Aorta (tissue), 5 donors: ENCODE data around the gene HDHD2. TPM values are rescaled to one million over a fixed set of nuclear protein-coding genes. Genes with fewer than 3 reads are reported as not detected.

Source experiments
- ATAC-seq: fragments of 200-7000 bp; cut with Tn5 transposase; one replicate; pipeline ENCODE4 v1.9.1; 2022; ENCODE audit warnings: moderate library complexity; ENCODE audit not compliant: low FRiP score
- DNase-seq, 2 donors: peaks; one replicate each; pipeline ENCODE4 v3.0.0-alpha.2; 2020
- H3K27ac ChIP-seq, 2 donors: one replicate each; pipeline ENCODE4 v1.5.1; 2013; ENCODE audit warnings: low read length in 2 of 2, mild to moderate bottlenecking in 2 of 2, moderate library complexity in 2 of 2, control low read depth in 1 of 2, inconsistent platforms in 1 of 2, low read depth in 1 of 2
- H3K27me3 ChIP-seq, 2 donors: one replicate each; pipeline ENCODE4 v1.6.1; 2013; ENCODE audit warnings: control low read depth in 1 of 2, low read length in 1 of 2, mild to moderate bottlenecking in 1 of 2, moderate library complexity in 1 of 2; ENCODE audit not compliant: insufficient read depth in 2 of 2, control insufficient read depth in 1 of 2
- H3K36me3 ChIP-seq, 2 donors: one replicate each; pipeline ENCODE4 v1.6.1; 2013; ENCODE audit warnings: control low read depth in 1 of 2, low read length in 1 of 2, mild to moderate bottlenecking in 1 of 2; ENCODE audit not compliant: insufficient read depth in 2 of 2, control insufficient read depth in 1 of 2
- H3K4me1 ChIP-seq, 2 donors: one replicate each; pipeline ENCODE4 v1.6.1; 2013; ENCODE audit warnings: low read length in 2 of 2, control low read depth in 1 of 2, mild to moderate bottlenecking in 1 of 2, moderate library complexity in 1 of 2; ENCODE audit not compliant: insufficient read depth in 2 of 2, control insufficient read depth in 1 of 2
- H3K4me3 ChIP-seq, 2 donors: one replicate each; pipeline ENCODE4 v1.5.1; 2013; ENCODE audit warnings: low read length in 2 of 2, control low read depth in 1 of 2, mild to moderate bottlenecking in 1 of 2
- H3K9me3 ChIP-seq: one replicate; pipeline ENCODE4 v1.6.1; 2013; ENCODE audit warnings: mild to moderate bottlenecking, low read length; ENCODE audit not compliant: control insufficient read depth
- WGBS, 2 donors: extraction: QIAGEN DNeasy Blood & Tissue Kit; methylation state at CpG; one replicate each; pipeline ENCODE4 v1.1.7; 2013; 5-methylcytosine and 5-hydroxymethylcytosine counted together
- intact Hi-C, 2 donors: fragments of 100-400 bp; cut with DNase I; formaldehyde crosslinking; loops; one replicate each; pipeline versions ENCODE4 v1.14.2 to v1.15.0; 2022
- polyA plus RNA-seq, 2 donors: library from polyadenylated mRNA; stranded (reverse); fragments of 200-250 nt; gene quantifications; one replicate each; pipeline ENCODE4 v1.2.3, GENCODE V29; 2013
- total RNA-seq, 2 donors: library from RNA; stranded (reverse); fragmentation: NEBNext Ultra II Directional; extraction: Animal tissue kit (Norgen Biotek cat#: 25700); gene quantifications; one replicate each; pipeline ENCODE4 v1.2.1, GENCODE V29; 2021
- donor health status: healthy with polysubstance abuse.
- donor health status: Bipolar disorder and iron deficiency.
- donor health status: DM: no; HTN: no; CAD: no.
- donor health status: DM: no; HTN: no; CAD: no.
- donor health status: DM: yes; HTN: yes; CAD: no.

The HDHD2 gene
- total and polyA plus RNA-seq, 4 donors: 19.2 to 34.1 (median 28.1) TPM

GRCh38 chr18:47175898-47176575, 25.7 kb upstream of the HDHD2 start, which contains the start of gene IER3IP1:
Gene IER3IP1, minus strand, starts transcription at chr18:47176364. Its CDS starts 87 bp downstream, at chr18:47176277.
- peak; percentile 95 to 98 for DNase-seq
- ATAC-seq: peak; percentile 98
- intact Hi-C loops: loop anchor here (2.0 to 5.0 kb wide), 2 partner anchors 25 to 39 kb away; partner anchors contain the start of gene HDHD2 (in 1 of the 2)
- WGBS, 2 donors: 0% methylated on average over 48 of the region's 48 CpGs
- H3K36me3 ChIP-seq: no peaks in the 10 kb centered on the region
- no peaks in the 10 kb centered on the region for H3K9me3 ChIP-seq
- peak within 1 kb of the TSS; percentile 95 to 100 for H3K4me3 ChIP-seq
- peaks cover 0 to 2% of the 10 kb centered on the region in 2 donors for H3K4me1 ChIP-seq
- H3K27me3 ChIP-seq: no peaks in the 10 kb centered on the region
- peak within 1 kb of the TSS in 1 of 2 donors; percentile 66 for H3K27ac ChIP-seq

DNA sequence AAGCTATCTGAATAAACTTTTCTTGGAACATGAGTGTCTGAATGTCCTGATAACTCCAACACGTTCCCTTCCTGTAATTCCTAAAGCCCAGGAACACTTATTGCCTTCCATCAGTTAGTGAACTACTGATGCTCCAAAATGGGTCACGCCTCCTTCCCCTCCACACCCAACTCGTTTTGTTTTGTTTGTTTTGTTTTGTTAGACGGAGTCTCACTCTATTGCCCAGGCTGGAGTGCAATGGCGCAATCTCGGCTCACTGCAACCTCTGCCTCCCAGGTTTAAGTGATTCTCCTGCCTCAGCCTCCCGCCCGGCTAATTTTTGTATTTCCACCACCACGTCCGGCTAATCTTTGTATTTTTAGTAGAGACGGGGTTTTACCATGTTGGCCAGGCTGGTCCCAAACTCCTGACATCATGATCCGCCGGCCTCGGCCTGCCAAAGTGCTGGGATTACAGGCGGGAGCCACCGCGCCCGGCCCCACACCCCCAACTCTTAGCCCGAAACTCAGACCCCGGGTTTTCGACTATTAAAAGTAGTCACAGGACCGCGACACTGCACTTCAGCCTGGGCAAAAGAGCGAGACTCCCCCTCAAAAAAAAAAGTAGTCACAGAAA, 25.1 kb upstream of the HDHD2 start:
- ATAC-seq: no peak
- no peaks in the 10 kb centered on the region for H3K36me3 ChIP-seq

DNA sequence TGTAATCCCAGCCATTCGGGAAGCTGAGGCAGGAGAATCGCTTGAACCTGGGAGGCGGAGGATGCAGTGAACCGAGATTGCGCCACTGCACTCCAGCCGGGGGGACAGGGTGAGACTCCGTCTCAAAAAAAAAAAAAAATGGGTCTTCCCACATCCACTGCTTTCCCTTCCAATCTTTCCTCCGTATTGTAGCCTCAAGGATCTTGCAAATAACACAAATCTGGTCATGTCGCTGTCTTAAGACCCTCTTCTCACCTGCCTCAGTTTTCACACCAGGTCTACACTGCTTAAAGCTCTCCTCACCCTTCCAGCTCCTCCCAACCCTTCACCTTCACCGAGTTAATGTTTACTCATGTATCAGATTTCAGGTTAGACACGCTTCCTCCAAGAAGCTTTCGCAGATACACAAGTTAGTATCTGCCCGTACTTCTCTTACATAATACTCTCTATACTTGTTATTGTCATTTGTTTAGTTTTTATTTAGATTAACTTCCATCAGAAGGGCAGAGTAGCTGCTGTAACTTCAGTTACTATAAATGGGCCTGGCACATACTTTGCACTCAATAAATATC, 24.3 kb upstream of the HDHD2 start:
- no peaks in the 10 kb centered on the region for H3K27me3 ChIP-seq
- H3K27ac ChIP-seq: no peak overlapping the region
- H3K4me1 ChIP-seq: peaks cover 0 to 2% of the 10 kb centered on the region in 2 donors
- no peak for ATAC-seq
- 73 to 75% methylated on average over 13 of the region's 13 CpGs for WGBS, 2 donors
- peak overlapping the region; percentile 95 to 100 for H3K4me3 ChIP-seq
- H3K36me3 ChIP-seq: no peaks in the 10 kb centered on the region
- DNase-seq: no peak
- intact Hi-C loops: loop anchor here in 1 of 2 donors (5.0 kb wide), 1 partner anchor 37 kb away; no protein-coding TSS in a partner anchor
- H3K9me3 ChIP-seq: no peaks in the 10 kb centered on the region

More for the DNA sequence above, 25.1 kb upstream of the HDHD2 start:
- H3K27ac ChIP-seq: no peak overlapping the region
- DNase-seq: no peak
- intact Hi-C loops: loop anchor here in 1 of 2 donors (5.0 kb wide), 1 partner anchor 38 kb away; no protein-coding TSS in a partner anchor
- H3K4me3 ChIP-seq: peak overlapping the region; percentile 95 to 100
- no peaks in the 10 kb centered on the region for H3K27me3 ChIP-seq
- WGBS, 2 donors: 2% methylated on average over 24 of the region's 24 CpGs
- H3K9me3 ChIP-seq: no peaks in the 10 kb centered on the region
- H3K4me1 ChIP-seq: peaks cover 0 to 2% of the 10 kb centered on the region in 2 donors

DNA sequence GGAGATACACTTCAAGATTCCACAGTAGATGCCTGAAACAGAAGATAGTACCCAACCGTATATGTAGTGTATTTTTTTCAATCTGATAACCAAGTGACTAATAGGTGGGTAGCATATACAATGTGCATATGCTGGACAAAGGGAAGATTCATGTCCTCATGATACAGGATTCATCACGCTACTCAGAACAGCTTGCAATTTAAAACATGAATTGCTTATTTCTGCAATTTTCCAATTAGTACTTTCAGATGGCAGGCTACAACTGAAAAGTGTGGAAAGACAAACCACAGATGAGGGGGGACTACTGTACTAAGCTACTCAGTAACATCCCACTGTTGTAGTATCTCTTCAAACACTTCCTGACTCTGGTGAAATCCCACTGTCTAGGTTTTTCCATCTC, 22.2 kb upstream of the HDHD2 start:
- peaks cover 0 to 2% of the 10 kb centered on the region in 2 donors for H3K4me1 ChIP-seq
- no peaks in the 10 kb centered on the region for H3K9me3 ChIP-seq
- no peaks in the 10 kb centered on the region for H3K27me3 ChIP-seq
- no peak overlapping the region for H3K4me3 ChIP-seq
- H3K27ac ChIP-seq: no peak overlapping the region
- ATAC-seq (no peak), DNase-seq (no peak)
- 78 to 79% methylated on average over 2 of the region's 2 CpGs for WGBS, 2 donors
- H3K36me3 ChIP-seq: no peaks in the 10 kb centered on the region
- intact Hi-C loops: no loop called here

DNA sequence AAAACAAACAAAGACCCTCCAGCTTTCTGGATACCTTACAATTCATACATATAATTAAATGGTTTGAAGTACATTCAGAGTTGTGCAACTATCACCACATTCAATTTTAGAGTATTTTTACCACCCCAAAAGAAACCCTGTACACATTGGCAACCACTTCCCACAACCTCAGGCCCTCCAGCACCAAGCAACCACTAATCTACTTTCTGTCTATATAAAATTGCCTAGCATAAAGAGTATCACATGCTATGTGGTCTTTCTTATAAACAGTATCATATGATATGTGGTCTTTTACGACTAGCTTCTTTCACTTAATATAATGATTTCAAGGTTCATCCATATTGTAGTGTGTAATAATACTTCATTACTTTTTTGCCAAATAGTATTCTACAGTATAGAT, 18.6 kb upstream of the HDHD2 start:
- no peaks in the 10 kb centered on the region for H3K27me3 ChIP-seq
- H3K4me3 ChIP-seq: no peak overlapping the region
- no peaks in the 10 kb centered on the region for H3K4me1 ChIP-seq
- H3K27ac ChIP-seq: no peak overlapping the region
- WGBS, 2 donors: 86 to 89% methylated on average over 1 of the region's 1 CpG
- H3K9me3 ChIP-seq: no peaks in the 10 kb centered on the region
- intact Hi-C loops: no loop called here
- DNase-seq: no peak
- no peak for ATAC-seq
- H3K36me3 ChIP-seq: no peaks in the 10 kb centered on the region

GRCh38 chr18:47168509-47168908, 18.2 kb upstream of the HDHD2 start:
- H3K27ac ChIP-seq: no peak overlapping the region
- ATAC-seq (no peak), DNase-seq (no peak)
- no peaks in the 10 kb centered on the region for H3K9me3 ChIP-seq
- no peaks in the 10 kb centered on the region for H3K4me1 ChIP-seq
- H3K36me3 ChIP-seq: no peaks in the 10 kb centered on the region
- no peak overlapping the region for H3K4me3 ChIP-seq
- no peaks in the 10 kb centered on the region for H3K27me3 ChIP-seq
- intact Hi-C loops: no loop called here

DNA sequence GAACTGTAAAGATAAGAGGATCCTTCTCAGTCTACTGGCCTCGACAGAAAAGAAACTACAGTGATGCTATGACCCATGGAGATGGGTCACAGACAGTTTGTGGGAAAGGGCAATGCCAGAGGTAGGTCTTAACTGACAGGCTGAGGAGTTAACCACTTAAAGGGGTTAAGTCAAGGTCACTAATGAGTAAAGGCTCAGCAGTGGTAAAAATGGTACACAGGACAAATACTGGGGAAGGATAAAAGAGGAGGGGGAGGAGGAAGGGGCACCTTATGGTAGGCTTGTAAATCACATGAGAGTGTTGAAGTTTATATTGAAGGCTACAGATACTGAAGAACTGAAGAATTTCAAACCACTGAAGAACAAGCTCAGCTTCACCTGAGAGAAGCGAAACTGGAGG, 16.0 kb upstream of the HDHD2 start:
- intact Hi-C loops: no loop called here
- Histone ChIP-seq H3K9me3 (no peaks in the 10 kb centered on the region), H3K4me3 (no peak overlapping the region), H3K27ac (no peak overlapping the region), H3K4me1 (no peaks in the 10 kb centered on the region), H3K36me3 (no peaks in the 10 kb centered on the region), H3K27me3 (no peaks in the 10 kb centered on the region)
- DNase-seq: no peak
- WGBS, 2 donors: 72 to 79% methylated on average over 2 of the region's 2 CpGs
- ATAC-seq: no peak

DNA sequence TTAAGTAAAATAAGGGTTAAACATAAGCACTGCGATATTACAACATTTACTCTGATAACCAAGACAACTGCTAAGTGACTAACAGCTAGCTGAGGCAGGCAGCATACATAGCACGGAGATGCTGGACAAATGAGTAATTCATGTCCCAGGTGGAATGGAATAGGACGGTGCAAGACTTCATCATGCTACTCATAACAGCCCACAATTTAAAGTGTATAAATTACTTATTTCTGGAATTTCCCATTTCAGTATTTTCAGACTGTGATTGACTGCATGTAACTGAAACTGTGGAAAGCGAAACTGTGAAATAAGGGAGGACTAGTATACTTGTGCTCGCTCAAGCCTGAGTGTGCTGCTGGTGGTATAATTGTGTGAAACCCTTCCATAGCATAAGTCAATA, 12.9 kb upstream of the HDHD2 start:
- intact Hi-C loops: no loop called here
- Histone ChIP-seq H3K27me3 (no peaks in the 10 kb centered on the region), H3K27ac (no peak overlapping the region), H3K4me3 (no peak overlapping the region), H3K36me3 (no peaks in the 10 kb centered on the region), H3K9me3 (no peaks in the 10 kb centered on the region), H3K4me1 (no peaks in the 10 kb centered on the region)
- 77% methylated on average over 5 of the region's 5 CpGs for WGBS, 2 donors
- ATAC-seq (no peak), DNase-seq (no peak)
